ENCODE measurements around the gene RPN2.

DNA sequence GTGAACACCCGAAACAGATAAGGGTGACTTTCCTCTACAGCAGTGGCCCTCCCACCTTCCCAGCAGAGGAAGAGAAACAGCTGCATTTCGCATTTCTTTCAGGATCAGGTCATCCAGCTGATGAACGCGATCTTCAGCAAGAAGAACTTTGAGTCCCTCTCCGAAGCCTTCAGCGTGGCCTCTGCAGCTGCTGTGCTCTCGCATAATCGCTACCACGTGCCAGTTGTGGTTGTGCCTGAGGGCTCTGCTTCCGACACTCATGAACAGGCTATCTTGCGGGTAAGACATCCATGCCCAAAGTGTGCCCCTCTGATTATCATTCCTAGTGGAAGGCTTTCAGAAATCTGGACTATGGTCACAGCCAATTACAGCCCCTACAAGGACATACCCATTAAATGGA, 28.0 kb downstream of the RPN2 start:
- TF ChIP-seq ZNF8 (CRISPR knock-in tag; IDR thresholded peaks at IDR 0.05) (no peak), ZFP30 (CRISPR knock-in tag; IDR thresholded peaks at IDR 0.05) (no peak), ZFP3 (CRISPR knock-in tag; IDR thresholded peaks at IDR 0.05) (no peak)

Data from SK-N-SH treated with all-trans-retinoic acid at 6 μM for 48 hours (cell line).